Stimulated activated CD8-positive, alpha-beta memory T cell treated with anti-CD3 and anti-CD28 coated beads, Interleukin-2, amount 100 ng/mL, for 48 hours (primary cell): Measurements from ENCODE around the gene SNX11.
"Not testable (repeated sequence)": the region's sequence is repeated elsewhere in the genome, so short reads cannot be mapped to it uniquely, and the experiment has no call there.

ENCODE experiments used
- DNase-seq, 2 donors: peaks; one replicate each; pipeline ENCODE4 v3.0.0-alpha.2; 2020; ENCODE audit warnings: low read depth in 2 of 2

SNX11 gene, protein sequence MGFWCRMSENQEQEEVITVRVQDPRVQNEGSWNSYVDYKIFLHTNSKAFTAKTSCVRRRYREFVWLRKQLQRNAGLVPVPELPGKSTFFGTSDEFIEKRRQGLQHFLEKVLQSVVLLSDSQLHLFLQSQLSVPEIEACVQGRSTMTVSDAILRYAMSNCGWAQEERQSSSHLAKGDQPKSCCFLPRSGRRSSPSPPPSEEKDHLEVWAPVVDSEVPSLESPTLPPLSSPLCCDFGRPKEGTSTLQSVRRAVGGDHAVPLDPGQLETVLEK

GRCh38 chr17:48107137-48108055 lies at the start of gene SNX11:
SNX11 (plus strand) TSS chr17:48107766; CDS start chr17:48112044, 4,278 bp downstream.
- peak; percentile 88 for DNase-seq

- no peak for DNase-seq
These were observed 49.0 kb upstream of the SNX11 start for GRCh38 chr17:48058393-48059124.

DNA sequence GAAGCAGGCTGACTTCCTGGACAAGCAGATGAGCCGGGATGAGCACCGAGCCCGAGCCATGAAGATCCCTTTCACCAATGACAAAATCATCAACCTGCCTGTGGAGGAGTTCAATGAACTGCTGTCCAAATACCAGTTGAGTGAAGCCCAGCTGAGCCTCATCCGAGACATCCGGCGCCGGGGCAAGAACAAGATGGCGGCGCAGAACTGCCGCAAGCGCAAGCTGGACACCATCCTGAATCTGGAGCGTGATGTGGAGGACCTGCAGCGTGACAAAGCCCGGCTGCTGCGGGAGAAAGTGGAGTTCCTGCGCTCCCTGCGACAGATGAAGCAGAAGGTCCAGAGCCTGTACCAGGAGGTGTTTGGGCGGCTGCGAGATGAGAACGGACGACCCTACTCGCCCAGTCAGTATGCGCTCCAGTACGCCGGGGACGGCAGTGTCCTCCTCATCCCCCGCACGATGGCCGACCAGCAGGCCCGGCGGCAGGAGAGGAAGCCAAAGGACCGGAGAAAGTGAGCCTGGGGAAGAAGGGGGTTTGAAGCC lies 48.4 kb upstream of the SNX11 start:
- DNase-seq, result no peak

DNA sequence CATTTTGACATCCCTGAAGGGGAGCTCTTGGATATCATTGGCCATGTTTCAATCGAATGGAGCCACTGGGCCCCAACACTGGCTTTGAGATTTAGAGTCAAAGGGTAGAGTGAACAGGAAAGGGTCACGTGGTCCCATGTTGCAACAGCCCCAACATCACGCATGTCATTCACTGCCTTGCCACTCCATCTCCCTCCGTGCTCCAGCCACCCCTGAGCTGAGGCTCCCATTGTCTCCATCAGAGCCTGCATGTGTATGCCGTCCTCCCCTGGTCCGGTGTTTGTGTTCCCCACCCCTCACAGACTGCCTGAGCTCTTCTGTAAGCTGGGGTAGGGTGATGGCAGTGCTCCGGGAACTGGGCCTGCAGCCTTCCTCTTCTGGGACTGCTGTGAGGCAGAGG lies 47.3 kb upstream of the SNX11 start:
- no peak for DNase-seq

GRCh38 chr17:48062273-48062672 lies 45.3 kb upstream of the SNX11 start:
- DNase-seq, result no peak

GRCh38 chr17:48064638-48065037 lies 42.9 kb upstream of the SNX11 start:
- DNase-seq, result no peak

- DNase-seq, result no peak
These were observed 41.4 kb upstream of the SNX11 start for GRCh38 chr17:48066192-48066591.

DNA sequence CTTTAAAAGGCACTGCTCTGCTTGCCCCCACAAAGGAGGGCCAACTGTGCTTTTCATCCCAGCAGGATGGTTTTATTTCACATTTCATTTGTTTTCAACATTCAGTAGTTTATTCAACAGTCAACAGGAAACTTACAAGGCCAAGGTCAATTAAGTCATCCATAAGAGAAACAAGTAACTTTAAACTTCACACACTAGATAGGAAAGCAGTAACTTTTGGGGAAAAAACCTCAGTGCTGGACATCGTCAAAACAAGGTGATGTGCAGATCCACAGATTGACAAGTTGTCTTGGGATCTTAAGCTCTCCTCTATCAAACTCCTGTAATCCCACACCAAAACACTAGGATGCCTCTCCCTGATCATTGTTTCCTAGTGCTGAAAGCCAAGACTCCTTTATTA lies 40.9 kb upstream of the SNX11 start:
- DNase-seq, result no peak

GRCh38 chr17:48067245-48067644 lies 40.3 kb upstream of the SNX11 start:
- DNase-seq, result no peak

- DNase-seq, result not testable (repeated sequence)
These were observed 39.8 kb upstream of the SNX11 start for GRCh38 chr17:48067808-48068207.

GRCh38 chr17:48068491-48068961 lies 39.0 kb upstream of the SNX11 start:
- no peak for DNase-seq

GRCh38 chr17:48070195-48070594 lies 37.4 kb upstream of the SNX11 start:
- DNase-seq, result no peak

GRCh38 chr17:48071654-48072053 lies 35.9 kb upstream of the SNX11 start:
- DNase-seq, result no peak

DNA sequence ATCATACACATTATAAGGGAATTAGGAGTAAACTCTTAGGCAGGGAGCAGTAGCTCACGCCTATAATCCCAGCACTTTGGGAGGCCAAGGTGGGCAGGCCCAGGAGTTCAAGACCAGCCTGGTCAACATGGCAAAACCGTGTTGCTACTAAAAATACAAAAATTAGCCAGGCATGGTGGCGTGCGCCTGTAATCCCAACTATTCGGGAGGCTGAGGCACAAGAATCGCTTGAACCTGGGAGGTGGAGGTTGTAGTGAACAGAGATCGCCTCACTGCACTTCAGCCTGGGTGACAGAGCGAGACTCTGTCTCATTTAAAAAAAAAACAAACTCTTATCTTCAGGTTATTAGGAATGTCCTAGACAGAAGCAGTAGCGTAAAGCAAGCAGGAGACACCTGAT lies 34.8 kb upstream of the SNX11 start:
- DNase-seq, result not testable (repeated sequence)

DNA sequence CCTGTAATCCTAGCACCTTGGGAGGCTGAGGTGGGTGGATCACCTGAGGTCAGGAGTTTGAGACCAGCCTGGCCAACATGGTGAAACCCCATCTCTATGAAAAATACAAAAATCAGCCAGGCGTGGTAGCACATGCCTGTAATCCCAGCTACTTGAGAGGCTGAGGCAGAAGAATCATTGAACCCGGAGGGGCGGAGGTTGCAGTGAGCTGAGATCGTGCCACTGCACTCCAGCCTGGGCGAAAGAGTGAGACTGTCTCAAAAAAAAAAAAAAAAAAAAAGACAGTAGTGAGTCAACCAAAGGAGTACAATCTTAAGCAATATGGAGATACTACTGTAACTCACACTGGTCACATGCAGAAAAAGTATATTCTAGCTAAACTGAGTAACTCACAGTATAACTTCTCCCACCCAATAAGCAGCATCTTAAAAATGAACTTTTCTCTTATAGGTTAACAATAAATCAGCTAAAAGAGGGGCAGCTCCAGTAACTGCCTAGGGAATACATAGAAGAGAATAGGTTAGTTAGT lies 33.9 kb upstream of the SNX11 start:
- DNase-seq, result not testable (repeated sequence)

DNA sequence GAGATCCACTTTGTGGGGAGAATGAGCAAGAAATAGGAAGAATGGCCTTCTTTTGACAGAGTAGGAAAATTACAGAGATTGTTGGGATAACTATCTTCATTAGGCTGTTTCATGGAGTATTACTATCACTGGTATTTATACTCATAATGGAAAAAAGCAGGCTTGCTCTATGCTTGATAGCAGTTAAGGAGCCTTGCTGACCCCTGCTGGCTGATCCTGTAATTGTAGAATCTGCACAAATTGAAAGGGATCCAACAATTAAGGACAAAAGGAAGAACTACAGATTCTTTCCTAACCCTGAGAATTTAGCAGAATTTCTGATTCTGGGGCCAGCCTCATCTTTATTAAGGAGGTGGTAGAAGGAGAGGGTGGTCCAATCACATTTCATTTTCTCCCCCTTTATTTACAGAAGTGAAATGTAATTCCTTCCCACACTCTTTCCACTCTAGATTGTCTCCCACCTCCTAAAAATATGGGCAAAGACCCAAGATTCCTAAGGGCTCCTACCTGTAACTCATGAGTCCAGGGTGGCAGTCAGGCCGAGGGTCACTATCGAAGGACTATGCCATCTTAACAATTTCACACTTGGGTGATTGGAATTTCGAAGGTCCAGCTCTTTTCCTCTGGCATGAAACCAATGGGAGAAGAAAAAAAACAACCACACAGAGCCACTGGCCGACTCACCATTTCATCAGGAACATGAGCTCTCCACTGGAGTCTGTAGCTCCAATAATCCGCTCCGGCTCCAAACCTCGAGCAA lies 33.1 kb upstream of the SNX11 start:
- DNase-seq, result peak; percentile 42 to 46

- DNase-seq, result not testable (repeated sequence)
These were observed 30.4 kb upstream of the SNX11 start for GRCh38 chr17:48077152-48077551.

- DNase-seq, result no peak
These were observed 25.7 kb upstream of the SNX11 start for GRCh38 chr17:48081858-48082257.

DNA sequence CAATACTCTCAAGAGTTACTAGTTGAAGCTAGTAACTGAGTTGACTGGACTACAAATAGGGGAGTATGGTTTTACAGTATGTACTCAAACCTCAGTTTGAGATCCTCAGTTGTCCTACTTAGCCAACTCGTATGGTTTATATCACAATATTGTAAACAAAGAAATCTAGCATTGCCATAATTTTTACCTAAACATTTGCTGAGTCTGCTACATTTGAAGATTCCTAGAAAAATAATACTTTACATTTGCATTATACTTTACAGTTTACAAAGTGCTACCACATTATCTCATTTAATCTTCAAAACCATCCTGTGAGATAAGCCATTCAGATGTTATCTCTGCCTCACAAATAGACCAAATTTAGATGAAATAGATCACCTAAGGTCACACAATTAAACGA lies 22.6 kb upstream of the SNX11 start:
- no peak for DNase-seq

- DNase-seq, result no peak
These were observed 14.1 kb upstream of the SNX11 start for GRCh38 chr17:48093341-48094045.
